Stimulated activated CD8-positive, alpha-beta memory T cell treated with anti-CD3 and anti-CD28 coated beads, Interleukin-12 subunit alpha, Interleukin-12 subunit beta, amount 100 ng/mL, for 24 hours (primary cell): ENCODE measurements around the gene SPECC1L.
"Not testable (repeated sequence)": the region's sequence is repeated elsewhere in the genome, so short reads cannot be mapped to it uniquely, and the experiment has no call there.

Experiments used
- DNase-seq: peaks from one replicate; pipeline ENCODE4 v3.0.0-alpha.2; 2020; ENCODE audit errors: extremely low read depth

SPECC1L gene

GRCh38 chr22:24270556-24271385, at the start of gene SPECC1L:
TSS of gene SPECC1L (plus strand) at chr22:24270831. CDS start at chr22:24302232, 31,401 bp downstream.
- DNase-seq, result peak; percentile 78

GRCh38 chr22:24224468-24224867, 46.2 kb upstream of the SPECC1L start:
- no peak for DNase-seq

GRCh38 chr22:24225044-24225601, 45.5 kb upstream of the SPECC1L start:
- DNase-seq, result no peak

- no peak for DNase-seq
These were observed 44.7 kb upstream of the SPECC1L start for GRCh38 chr22:24225951-24226350.

- DNase-seq, result peak; percentile 22
These were observed 39.5 kb upstream of the SPECC1L start for GRCh38 chr22:24230911-24231656.

- DNase-seq, result no peak
These were observed 38.9 kb upstream of the SPECC1L start for GRCh38 chr22:24231706-24232105.

GRCh38 chr22:24232124-24232523, 38.5 kb upstream of the SPECC1L start:
- DNase-seq, result no peak

- no peak for DNase-seq
These were observed 37.9 kb upstream of the SPECC1L start for GRCh38 chr22:24232725-24233124.

GRCh38 chr22:24233235-24233634, 37.4 kb upstream of the SPECC1L start:
- no peak for DNase-seq

- DNase-seq, result no peak
These were observed 36.8 kb upstream of the SPECC1L start for GRCh38 chr22:24233816-24234215.

GRCh38 chr22:24235315-24235714, 35.3 kb upstream of the SPECC1L start:
- DNase-seq, result no peak

GRCh38 chr22:24236656-24237055, 34.0 kb upstream of the SPECC1L start:
- DNase-seq, result no peak

- DNase-seq, result not testable (repeated sequence)
These were observed 32.4 kb upstream of the SPECC1L start for GRCh38 chr22:24238101-24238694.

- no peak for DNase-seq
These were observed 30.2 kb upstream of the SPECC1L start for GRCh38 chr22:24240381-24240780.

- not testable (repeated sequence) for DNase-seq
These were observed 29.5 kb upstream of the SPECC1L start for GRCh38 chr22:24240985-24241692.

- DNase-seq, result not testable (repeated sequence)
These were observed 27.2 kb upstream of the SPECC1L start for GRCh38 chr22:24243417-24243816.

GRCh38 chr22:24244144-24244787, 26.4 kb upstream of the SPECC1L start:
- DNase-seq, result no peak

- not testable (repeated sequence) for DNase-seq
These were observed 25.6 kb upstream of the SPECC1L start, which contains the start of gene GGT5 for GRCh38 chr22:24245030-24245431. TSS of gene GGT5 (minus strand) at chr22:24245082. CDS start at chr22:24244725, 357 bp downstream.

GRCh38 chr22:24245584-24246561, 24.8 kb upstream of the SPECC1L start:
- DNase-seq, result not testable (repeated sequence)
